ENCODE data around the gene MEOX1. TPM values are rescaled to one million over a fixed set of nuclear protein-coding genes. Genes with fewer than 3 reads are reported as not detected.

The MEOX1 gene
- total RNA-seq, 1 donor from 2014 or later, result 1.8 TPM

GRCh38 chr17:43636426-43636825 lies 25.3 kb downstream of the MEOX1 start:
- no peak overlapping the region for H3K4me3 Mint-ChIP-seq
- H3K27ac Mint-ChIP-seq, result no peak overlapping the region
- no peaks in the 10 kb centered on the region for H3K9me3 Mint-ChIP-seq
- peaks cover 51% of the 10 kb centered on the region for H3K4me1 Mint-ChIP-seq
- DNase-seq (ENCODE audit: low spot score in 2 of 2, unreplicated experiment in 2 of 2), result no peak
- H3K36me3 Mint-ChIP-seq, result no peaks in the 10 kb centered on the region
- no peak for TF ChIP-seq CTCF (IDR thresholded peaks at IDR 0.05; ENCODE audit: unreplicated experiment)
- peaks cover 3% of the 10 kb centered on the region for H3K27me3 Mint-ChIP-seq (ENCODE audit: low read depth)

GRCh38 chr17:43634591-43635125 lies 27.1 kb downstream of the MEOX1 start:
- peak overlapping the region; percentile 87 for H3K27ac Mint-ChIP-seq
- DNase-seq (ENCODE audit: low spot score in 2 of 2, unreplicated experiment in 2 of 2), result no peak
- H3K27me3 Mint-ChIP-seq (ENCODE audit: low read depth), result peaks cover 3% of the 10 kb centered on the region
- no peak overlapping the region for H3K4me3 Mint-ChIP-seq
- no peak for TF ChIP-seq CTCF (IDR thresholded peaks at IDR 0.05; ENCODE audit: unreplicated experiment)
- peaks cover 38% of the 10 kb centered on the region for H3K4me1 Mint-ChIP-seq
- no peaks in the 10 kb centered on the region for H3K9me3 Mint-ChIP-seq
- H3K36me3 Mint-ChIP-seq, result no peaks in the 10 kb centered on the region

- Mint-ChIP-seq H3K27ac (no peak overlapping the region), H3K4me1 (peaks cover 45% of the 10 kb centered on the region), H3K36me3 (no peaks in the 10 kb centered on the region), H3K4me3 (no peak overlapping the region), H3K9me3 (no peaks in the 10 kb centered on the region), H3K27me3 (ENCODE audit: low read depth) (no peaks in the 10 kb centered on the region)
- no peak for DNase-seq (ENCODE audit: low spot score in 2 of 2, unreplicated experiment in 2 of 2)
- TF ChIP-seq CTCF (IDR thresholded peaks at IDR 0.05; ENCODE audit: unreplicated experiment), result no peak
These were observed 29.5 kb downstream of the MEOX1 start for GRCh38 chr17:43632221-43632620.

GRCh38 chr17:43631429-43631828 lies 30.3 kb downstream of the MEOX1 start:
- Mint-ChIP-seq H3K27ac (no peak overlapping the region), H3K36me3 (no peaks in the 10 kb centered on the region), H3K4me3 (no peak overlapping the region), H3K27me3 (ENCODE audit: low read depth) (no peaks in the 10 kb centered on the region), H3K9me3 (no peaks in the 10 kb centered on the region), H3K4me1 (peaks cover 44% of the 10 kb centered on the region)
- no peak for TF ChIP-seq CTCF (IDR thresholded peaks at IDR 0.05; ENCODE audit: unreplicated experiment)
- no peak for DNase-seq (ENCODE audit: low spot score in 2 of 2, unreplicated experiment in 2 of 2)

- peak overlapping the region; percentile 82 for H3K27ac Mint-ChIP-seq
- peaks cover 19% of the 10 kb centered on the region for H3K4me1 Mint-ChIP-seq
- H3K36me3 Mint-ChIP-seq, result no peaks in the 10 kb centered on the region
- no peak for TF ChIP-seq CTCF (IDR thresholded peaks at IDR 0.05; ENCODE audit: unreplicated experiment)
- no peak for DNase-seq (ENCODE audit: low spot score in 2 of 2, unreplicated experiment in 2 of 2)
- H3K27me3 Mint-ChIP-seq (ENCODE audit: low read depth), result no peaks in the 10 kb centered on the region
- no peaks in the 10 kb centered on the region for H3K9me3 Mint-ChIP-seq
- H3K4me3 Mint-ChIP-seq, result no peak overlapping the region
These were observed 33.6 kb downstream of the MEOX1 start for GRCh38 chr17:43628089-43628650.
